ENCODE measurements around the gene MPDZ.

MPDZ gene

GRCh38 chr9:13186774-13187173 is 92.7 kb downstream of the MPDZ start:
- no peak for TF ChIP-seq CTCF (IDR thresholded peaks at IDR 0.05; ENCODE audit: insufficient read depth, missing control alignments)
- FAIRE-seq = no peak
- no peak for DNase-seq (ENCODE audit: insufficient read length, low spot score)

- DNase-seq (ENCODE audit: insufficient read length, low spot score) (no peak), FAIRE-seq (no peak)
- no peak for TF ChIP-seq CTCF (IDR thresholded peaks at IDR 0.05; ENCODE audit: insufficient read depth, missing control alignments)
Measured at GRCh38 chr9:13186091-13186490, 93.4 kb downstream of the MPDZ start.

GRCh38 chr9:13181652-13182051 is 97.8 kb downstream of the MPDZ start:
- DNase-seq (ENCODE audit: insufficient read length, low spot score) (peak; percentile 10), FAIRE-seq (peak; percentile 91)
- no peak for TF ChIP-seq CTCF (IDR thresholded peaks at IDR 0.05; ENCODE audit: insufficient read depth, missing control alignments)

- TF ChIP-seq CTCF (IDR thresholded peaks at IDR 0.05; ENCODE audit: insufficient read depth, missing control alignments) = no peak
- DNase-seq (ENCODE audit: insufficient read length, low spot score) = no peak
- no peak for FAIRE-seq
Measured at GRCh38 chr9:13179257-13179656, 100.2 kb downstream of the MPDZ start.

- DNase-seq (ENCODE audit: insufficient read length, low spot score) (no peak), FAIRE-seq (no peak)
- no peak for TF ChIP-seq CTCF (IDR thresholded peaks at IDR 0.05; ENCODE audit: insufficient read depth, missing control alignments)
Measured at GRCh38 chr9:13175732-13176131, 103.8 kb downstream of the MPDZ start.

GRCh38 chr9:13174906-13175639 is 104.4 kb downstream of the MPDZ start:
- DNase-seq (ENCODE audit: insufficient read length, low spot score) (no peak), FAIRE-seq (no peak)
- no peak for TF ChIP-seq CTCF (IDR thresholded peaks at IDR 0.05; ENCODE audit: insufficient read depth, missing control alignments)

GRCh38 chr9:13173553-13173952 is 105.9 kb downstream of the MPDZ start:
- DNase-seq (ENCODE audit: insufficient read length, low spot score) = no peak
- no peak for TF ChIP-seq CTCF (IDR thresholded peaks at IDR 0.05; ENCODE audit: insufficient read depth, missing control alignments)
- no peak for FAIRE-seq
